GM19043 (cell line): ENCODE measurements around the gene TIPIN.
"Not testable (repeated sequence)": the region's sequence is repeated elsewhere in the genome, so short reads cannot be mapped to it uniquely, and the experiment has no call there.

Experiments used
- ATAC-seq: cut with Tn5 transposase; IDR thresholded peaks from one replicate; pipeline ENCODE4 v1.9.1; 2021; ENCODE audit warnings: low read depth; ENCODE audit not compliant: unreplicated experiment

The TIPIN gene, protein sequence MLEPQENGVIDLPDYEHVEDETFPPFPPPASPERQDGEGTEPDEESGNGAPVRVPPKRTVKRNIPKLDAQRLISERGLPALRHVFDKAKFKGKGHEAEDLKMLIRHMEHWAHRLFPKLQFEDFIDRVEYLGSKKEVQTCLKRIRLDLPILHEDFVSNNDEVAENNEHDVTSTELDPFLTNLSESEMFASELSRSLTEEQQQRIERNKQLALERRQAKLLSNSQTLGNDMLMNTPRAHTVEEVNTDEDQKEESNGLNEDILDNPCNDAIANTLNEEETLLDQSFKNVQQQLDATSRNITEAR

DNA sequence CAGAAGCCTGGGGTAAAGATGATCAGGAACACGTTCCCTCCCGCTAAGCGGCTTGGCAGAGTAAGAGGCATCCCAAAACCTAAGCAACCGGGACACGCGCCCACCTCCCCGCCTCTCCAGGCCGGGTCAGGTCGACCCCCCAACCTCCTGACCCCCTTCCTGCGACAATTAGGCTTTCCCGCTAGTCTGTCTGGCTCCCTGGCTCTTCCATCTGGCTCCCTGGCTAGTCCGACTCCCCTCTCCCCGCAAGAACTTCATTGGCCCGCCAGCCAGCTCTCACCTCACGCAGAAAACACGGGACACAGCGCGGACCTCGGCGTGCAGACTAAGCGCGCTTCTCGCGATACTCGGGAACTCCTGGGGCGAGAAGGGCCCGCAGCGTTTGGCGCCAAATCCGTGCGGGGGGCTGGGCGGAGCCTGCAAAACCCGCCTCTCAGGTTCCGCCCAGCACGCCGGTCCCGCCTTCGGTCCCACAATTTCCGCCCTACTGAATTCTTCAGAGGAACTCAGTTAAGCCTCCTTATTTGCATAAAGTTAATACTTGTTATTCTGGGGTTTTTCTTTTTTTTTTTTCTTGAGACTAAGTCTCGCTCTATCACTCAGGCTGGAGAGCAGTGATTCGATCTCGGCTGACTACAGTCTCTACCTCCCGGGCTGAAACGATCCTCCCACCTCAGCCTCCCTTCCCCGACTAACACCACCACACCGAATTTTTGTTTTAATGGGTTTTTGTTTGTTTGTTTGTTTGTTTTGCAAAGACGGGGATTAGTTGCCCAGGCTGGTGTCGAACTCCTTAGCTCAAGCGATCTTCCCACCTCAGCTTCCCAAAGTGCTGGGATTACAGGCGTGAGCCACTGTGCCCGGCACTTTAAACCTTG, at the start of gene TIPIN:
TSS of gene TIPIN (minus strand) at position 327 of the 878 bp plus-strand sequence. CDS start 3,738 bp downstream, outside the sequence.
- peak; percentile 96 for ATAC-seq

DNA sequence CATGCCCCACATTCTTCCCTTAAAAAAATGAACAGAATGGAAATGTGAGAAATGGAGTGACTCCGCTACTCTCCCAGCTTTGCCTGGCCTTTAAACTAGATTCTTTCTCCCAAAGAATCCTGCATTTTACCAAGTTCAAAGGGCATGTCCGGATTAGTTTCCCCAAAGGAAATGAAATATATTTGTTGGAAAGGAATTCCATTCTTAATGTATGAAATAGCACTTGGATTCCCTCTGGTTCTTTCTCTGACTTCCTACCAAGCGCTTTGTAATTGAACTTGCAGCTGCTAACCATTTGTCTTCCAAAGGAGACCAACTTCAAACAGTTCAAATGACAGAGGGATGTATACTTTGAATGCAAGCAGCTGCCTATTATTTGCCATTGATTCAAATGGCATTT, 49.1 kb upstream of the TIPIN start:
- no peak for ATAC-seq

DNA sequence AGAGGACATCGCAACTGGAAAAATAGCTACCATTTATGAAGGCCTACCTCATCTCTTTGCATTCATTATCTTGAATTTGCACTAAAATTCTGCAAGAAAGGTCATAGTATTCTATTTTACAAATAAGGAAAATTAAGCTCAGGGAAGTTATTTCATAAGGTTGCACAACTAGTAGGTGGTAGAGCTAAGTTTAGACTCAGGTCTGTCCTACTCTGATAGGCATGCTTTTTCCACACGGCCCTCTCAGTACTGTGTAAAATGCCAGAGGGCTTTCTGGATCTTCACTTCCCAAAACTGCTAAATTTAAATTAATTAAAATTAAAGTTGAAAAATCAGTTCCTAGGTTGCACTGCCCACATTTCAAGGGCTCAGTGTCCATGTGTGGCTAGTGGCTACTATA, 48.5 kb upstream of the TIPIN start:
- no peak for ATAC-seq

DNA sequence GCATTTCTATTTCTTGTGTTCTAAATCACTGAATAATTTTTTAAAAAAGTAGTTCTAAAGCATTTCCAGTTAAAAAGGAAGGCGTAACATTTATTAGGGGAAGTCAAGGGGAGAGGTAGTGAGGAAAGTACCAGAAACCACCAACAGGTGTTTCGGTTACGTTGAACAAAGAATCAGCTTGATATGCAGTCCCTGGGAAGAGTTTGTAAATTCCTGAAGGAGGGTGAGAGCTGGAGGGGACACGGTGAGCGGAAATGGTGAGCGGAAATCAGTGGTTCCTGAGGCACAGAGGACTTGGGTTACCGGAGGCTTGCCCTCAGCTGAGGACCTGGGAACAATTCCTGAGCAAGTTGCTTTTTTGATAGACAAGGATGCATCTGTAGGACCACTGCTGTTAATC, 48.0 kb upstream of the TIPIN start:
- no peak for ATAC-seq

DNA sequence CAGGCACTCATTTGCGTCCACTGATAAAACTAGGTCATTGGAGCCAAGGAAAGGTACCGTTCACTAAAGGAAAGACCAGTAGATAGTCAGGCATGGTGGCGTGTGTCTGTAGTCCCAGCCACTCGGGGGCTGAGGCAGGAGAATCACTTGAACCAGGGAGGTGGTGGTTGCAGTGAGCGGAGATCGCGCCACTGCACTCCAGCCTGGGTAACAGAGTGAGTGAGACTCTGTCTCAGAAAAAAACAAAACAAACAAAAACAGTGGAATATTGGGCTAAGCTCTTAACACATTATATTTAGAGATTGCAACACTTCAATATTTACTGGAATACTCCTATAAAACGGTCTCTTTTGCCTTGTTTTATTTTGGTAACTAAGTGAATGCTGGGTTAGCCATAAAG, 47.6 kb upstream of the TIPIN start:
- ATAC-seq = no peak

DNA sequence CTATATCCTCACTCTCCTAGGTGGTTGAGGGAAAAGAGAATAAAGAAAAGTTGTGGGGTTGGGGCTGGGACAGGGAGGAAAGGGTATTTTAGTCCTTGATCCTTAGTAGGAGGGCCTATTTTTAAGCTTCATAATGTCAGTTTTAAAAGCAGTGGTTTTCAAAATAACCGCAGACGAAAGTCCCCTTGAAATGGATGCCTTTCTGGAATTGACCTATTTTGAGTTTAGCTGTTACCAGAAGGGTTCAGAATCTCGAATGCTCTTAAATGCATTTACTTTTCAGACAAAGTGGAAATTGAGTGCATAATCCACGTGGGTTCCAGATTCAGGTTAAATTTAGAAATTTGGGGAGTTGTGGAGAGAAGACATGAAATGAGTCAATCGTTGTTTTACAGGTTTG, 46.8 kb upstream of the TIPIN start:
- no peak for ATAC-seq

DNA sequence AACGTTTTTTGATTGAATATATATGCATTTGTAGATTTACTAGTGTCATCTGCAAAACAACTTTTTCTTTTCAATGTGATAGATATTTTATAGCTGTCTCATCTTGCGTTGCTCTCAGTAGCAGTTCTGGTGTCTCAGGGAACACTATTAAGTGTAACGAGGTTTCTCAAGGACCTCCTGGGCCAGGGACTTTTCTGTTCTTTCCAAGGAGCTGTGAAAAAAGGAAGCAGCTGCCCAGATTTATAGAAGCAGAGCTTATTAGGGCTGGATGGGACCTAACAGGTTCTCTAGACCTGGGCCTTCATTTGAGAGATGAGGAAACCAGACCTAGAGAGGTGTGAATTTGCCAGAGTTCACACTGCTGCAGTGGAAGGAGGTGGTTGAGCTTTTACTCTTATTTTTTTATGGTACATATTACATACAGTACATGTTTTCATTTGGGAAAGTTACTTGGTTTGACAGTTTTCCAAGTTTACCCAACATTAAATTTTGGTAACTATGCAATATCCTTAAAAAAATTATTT, 46.3 kb upstream of the TIPIN start:
- no peak for ATAC-seq

DNA sequence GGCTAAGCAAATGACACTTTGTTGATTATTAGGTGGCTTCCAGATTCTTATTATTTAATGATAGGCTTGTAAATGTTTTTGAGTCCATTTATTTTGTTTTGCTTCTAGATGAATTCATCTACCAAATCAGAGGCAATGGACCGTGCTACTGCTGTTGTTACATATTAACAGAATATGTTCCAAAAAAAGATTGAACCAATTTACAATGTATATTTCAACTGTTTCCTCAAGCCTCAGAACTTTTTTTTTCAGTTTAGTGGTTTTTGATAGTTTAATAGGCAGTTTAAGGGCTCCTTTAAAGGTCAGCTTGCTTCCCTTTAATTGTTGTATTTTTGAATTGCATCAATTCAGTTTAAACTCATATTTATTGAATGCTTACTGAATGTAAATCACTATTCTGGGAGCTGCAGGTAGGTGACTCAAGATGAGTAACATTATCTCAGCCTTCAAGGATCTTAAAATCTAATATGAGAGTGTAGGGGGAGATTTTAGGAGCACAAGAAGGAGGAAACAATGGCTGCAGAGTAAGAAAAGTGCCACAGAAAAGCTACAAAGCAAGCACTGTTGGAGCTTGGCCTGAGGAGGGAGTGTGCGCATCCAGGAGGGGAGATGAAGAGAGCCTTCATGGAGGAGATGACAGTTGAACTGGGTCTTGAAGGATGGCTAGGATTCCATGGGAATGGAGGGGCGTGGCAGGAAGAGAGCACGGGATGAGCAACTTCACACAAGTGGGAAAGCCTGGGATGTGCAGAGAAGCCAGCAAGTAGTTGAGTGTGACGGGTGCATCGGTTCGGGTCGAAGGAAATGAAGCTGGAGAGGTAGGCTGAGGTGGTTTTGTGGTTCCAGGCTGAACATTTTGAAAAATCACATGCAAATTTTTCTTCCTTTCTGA, 44.9 kb upstream of the TIPIN start:
- ATAC-seq = no peak

DNA sequence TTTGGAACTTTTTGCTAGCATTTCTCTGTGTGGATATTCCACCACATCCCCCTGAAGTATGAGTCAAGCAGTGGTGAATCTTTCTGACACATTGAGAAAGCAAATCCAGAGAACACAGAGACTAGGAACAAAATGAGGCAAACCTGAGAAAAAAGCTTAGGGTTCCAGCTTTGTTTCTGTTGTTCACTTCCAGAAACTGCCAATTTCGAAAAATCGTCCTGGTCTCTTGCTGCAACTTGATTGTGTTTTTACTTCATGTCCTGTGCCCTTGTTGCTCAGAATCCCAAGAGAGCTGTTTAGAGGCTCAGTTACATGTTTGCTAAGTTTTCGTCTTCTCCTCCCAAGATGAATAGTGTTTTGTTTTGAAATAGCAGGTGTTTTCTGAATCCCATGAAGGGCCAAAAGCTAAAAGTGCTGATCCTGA, 43.9 kb upstream of the TIPIN start:
- no peak for ATAC-seq

DNA sequence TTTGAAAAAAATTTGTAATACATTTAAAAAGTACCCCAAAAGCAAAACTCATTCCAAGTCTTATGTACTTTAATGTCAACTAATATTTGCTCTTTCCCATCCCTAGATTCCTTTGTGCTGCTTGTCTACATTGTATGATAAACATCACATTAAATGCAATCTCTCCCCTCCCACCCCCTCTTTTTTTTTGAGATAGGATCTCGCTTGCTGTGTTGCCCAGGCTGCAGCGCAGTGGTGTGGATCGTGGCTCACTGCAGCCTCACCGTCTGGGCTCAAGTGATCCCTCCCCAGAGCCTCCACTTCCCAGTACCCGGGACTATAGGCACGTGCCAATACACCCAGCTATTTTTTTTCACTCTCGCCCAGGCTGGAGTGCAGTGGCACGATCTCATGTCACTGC, 42.8 kb upstream of the TIPIN start:
- no peak for ATAC-seq

DNA sequence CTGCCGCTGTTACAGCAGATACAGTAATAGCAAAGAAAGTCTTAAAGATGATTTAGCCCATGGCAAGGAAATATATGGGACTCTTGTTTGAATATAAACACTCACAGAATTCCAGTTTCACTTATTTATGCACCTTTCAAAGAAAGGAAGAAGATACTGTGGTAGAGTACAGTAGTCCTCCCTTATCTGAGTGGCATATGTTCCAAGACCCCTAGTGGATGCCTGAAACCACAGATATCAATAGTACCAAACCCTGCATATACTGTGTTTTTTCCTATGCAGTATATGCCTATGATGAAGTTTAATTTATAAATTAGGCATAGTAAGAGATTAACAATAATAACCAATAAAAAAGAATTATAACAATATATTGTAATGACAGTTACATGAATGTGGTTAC, 38.4 kb upstream of the TIPIN start:
- no peak for ATAC-seq

DNA sequence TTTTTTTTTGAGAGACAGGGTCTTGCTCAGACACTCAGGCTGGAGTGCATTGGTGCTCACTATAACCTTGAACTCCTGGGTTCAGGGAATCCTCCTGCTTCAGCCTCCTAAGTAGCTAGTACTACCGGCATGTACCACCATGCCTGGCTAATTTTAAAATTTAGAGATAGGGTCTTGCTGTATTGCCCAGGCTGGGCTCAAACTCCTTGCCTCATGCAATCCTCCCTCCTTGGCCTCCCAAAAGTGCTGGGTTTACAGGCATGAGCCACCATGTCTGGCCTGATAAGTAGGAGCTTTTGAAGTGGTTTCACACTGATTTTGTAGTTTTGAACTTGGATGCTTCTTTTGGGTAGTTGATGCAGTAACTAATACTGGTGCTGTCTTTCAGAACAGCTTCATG, 38.0 kb upstream of the TIPIN start:
- no peak for ATAC-seq

DNA sequence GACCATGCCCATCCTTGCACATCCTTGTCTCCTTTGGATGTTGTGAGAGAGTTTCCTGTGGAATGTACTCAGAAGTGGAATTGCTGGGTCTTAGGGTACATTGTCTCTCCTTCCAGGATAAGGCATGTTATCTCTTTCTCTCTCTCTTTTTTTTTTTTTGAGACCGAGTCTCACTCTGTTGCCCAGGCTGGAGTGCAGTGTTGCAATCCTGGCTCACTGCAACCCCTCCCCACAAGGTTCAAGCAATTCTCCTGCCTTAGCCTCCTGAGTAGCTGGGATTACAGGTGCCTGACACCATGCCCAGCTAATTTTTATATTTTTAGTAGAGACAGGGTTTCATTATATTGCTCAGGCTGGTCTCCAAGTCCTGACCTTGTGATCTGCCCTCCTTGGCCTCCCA, 36.6 kb upstream of the TIPIN start:
- ATAC-seq = not testable (repeated sequence)

DNA sequence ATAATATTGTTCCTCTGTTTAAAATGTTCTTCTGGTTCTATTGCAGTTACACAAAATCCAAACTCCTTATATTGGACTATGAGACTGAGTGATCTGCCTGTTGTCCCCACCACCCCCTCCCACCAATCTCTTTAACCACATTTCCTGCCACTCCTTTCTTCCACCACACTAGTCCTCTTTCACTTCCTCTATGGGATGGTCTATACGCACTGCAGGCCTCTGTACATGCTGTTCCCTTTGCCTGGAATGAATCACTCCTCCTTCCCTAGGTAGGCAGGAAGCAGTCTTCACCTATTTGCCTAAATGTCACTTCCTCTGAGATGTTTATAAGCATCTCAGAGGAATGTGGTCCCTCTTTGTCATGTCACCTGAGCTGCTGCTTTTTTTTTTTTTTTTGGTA, 34.2 kb upstream of the TIPIN start:
- ATAC-seq = no peak

DNA sequence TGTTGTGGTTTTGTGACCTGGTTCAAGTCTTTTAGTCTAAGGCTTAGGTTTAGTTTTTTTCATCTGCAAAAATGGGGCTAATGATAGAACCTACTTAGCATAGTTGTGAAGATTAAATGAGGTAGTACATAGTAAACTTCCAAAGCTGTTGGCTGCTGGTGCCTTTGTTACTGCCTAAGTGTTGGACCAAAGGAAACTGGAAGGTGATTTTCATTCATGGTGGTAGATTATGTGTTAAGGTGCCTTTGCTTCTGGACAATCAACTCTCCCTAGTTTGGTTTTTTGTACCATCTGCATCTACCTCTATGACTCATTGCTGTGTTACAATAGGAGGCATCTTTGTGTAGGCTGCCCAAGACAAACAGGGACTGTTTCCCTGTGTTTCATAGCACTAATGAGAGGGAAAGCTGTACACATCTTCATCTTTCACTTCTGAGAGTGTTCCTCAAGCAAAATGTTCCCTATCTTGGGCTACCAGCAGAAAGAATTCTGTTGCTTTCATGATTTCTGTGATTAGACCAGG, 33.4 kb upstream of the TIPIN start:
- ATAC-seq = no peak

DNA sequence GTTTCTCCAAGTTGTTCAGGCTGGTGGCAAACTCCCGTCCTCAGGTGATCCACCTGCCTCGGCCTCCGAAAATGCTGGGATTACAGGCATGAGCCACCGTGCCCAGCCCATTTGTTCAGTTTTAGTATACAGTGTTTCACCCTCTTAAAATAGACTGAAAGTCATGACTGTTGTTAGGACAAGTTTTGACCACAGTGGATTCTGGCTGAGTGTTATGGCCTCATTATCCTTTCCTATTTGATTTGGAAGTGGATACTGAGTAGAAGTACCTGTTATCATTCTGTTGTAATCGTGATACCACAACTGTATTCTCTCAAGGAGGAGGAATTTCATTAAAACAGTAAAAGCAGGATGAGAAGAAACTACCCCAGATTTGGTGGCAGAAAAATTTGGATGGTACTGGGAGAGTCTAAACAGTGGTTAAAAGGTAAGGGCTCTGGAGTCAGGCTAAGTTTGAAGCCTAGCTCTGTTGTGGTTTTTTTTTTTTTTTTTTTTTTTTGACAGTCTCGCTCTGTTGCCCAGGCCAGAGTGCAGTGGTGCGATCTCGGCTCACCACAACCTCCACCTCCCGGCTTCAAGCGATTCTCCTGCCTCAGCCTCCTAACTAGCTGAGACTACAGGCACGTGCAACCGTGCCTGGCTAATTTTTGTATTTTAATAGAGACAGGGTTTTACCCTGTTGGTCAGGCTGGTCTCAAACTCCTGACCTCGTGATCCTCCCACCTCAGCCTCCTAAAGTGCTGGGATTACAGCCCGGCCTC, 32.8 kb upstream of the TIPIN start:
- ATAC-seq = no peak

DNA sequence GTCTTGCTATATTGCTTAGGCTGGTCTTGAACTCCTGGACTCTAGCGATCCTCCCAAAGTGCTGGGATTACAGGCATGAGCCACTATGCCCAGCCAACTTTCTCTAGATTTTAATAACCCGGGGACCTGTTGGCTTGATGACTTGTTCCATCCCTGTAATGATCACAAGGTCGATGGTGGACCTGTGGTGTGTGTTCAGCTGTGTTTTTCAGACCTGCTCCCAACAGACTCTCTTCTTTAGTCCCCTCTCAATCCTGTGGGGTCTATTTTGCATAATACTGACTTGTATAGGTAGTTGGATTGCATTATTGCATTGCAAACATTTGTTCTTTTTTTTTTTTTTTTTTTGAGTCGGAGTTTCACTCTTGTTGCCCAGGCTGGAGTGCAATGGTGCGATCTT, 32.1 kb upstream of the TIPIN start:
- no peak for ATAC-seq

DNA sequence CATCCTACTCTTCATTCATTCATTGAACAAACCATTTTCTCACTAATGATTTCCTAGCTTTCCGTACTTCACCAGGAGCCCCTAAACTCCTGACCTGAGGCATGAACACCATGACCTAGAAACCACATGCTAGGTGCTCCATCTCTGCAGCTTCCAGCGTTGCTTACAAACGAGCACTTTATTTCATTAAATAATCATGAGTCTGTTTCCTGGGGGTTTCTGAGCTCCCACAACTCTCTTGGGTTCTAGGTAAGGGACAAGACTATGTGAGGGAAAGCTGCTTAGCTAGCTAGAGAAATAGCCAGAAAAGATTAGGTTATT, 31.5 kb upstream of the TIPIN start:
- no peak for ATAC-seq

DNA sequence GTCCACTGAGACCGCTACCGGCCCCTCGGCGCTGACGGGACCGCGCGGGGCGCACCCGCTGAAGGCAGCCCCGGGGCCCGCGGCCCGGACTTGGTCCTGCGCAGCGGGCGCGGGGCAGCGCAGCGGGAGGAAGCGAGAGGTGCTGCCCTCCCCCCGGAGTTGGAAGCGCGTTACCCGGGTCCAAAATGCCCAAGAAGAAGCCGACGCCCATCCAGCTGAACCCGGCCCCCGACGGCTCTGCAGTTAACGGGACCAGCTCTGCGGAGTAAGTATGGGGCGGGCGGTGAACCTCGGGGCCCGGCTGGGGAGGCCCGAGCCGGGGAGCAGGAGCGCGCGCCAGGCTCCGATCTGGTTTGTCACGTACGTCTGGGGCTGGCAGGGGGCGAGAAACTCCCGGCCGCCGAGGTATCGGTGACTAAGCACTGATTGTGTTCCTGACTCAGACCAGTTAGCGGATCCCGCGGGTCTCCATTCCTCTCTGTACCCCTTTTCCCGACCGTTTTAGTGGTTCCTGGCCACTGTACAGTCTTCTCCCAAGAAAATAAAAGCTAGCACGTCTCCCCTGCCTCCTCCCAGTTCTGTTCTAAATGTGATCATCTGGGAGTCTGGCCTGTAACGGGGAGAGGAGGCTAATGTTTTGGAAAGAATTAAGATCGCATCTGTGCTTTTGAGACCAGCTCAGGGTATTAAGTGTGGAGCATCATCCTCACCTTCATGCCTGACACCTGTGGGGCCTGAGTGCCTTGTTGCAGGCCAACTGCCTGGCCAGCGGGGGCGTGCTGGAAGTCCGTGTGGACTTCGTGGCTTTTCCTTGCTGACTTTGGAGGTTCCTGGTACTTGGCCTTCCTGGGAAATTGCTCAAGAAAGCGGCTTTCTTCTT, 30.9 kb upstream of the TIPIN start:
- peak; percentile 7 for ATAC-seq
